Central memory CD8-positive, alpha-beta T cell (primary cell): Measurements from ENCODE around the gene CARM1.
"Not testable (repeated sequence)": the region's sequence is repeated elsewhere in the genome, so short reads cannot be mapped to it uniquely, and the experiment has no call there.

Experiments
- ATAC-seq: fragments of 150-1000 bp; cut with Tn5 transposase; replicated peaks from 2 replicates; pipeline ENCODE4 v1.10.0; 2022; ENCODE audit warnings: mild to moderate bottlenecking, moderate FRiP score, moderate number of reproducible peaks; ENCODE audit not compliant: poor library complexity, severe bottlenecking; ENCODE audit errors: extremely low read depth
- DNase-seq, 2 donors: peaks; one replicate each; pipeline ENCODE4 v3.0.0; 2021; ENCODE audit warnings: low spot score in 2 of 2
- H3K27ac Mint-ChIP-seq: one replicate; pipeline ENCODE4 v1.8.0; 2022; ENCODE audit warnings: low read depth, mild to moderate bottlenecking, moderate library complexity, mixed read lengths
- H3K27me3 Mint-ChIP-seq: one replicate; pipeline ENCODE4 v1.8.0; 2022; ENCODE audit warnings: mixed read lengths
- H3K36me3 Mint-ChIP-seq: one replicate; pipeline ENCODE4 v1.8.0; 2022; ENCODE audit warnings: mild to moderate bottlenecking, moderate library complexity, mixed read lengths; ENCODE audit not compliant: insufficient read depth
- H3K4me1 Mint-ChIP-seq: one replicate; pipeline ENCODE4 v1.8.0; 2022; ENCODE audit warnings: mixed read lengths
- H3K4me3 Mint-ChIP-seq: one replicate; pipeline ENCODE4 v1.8.0; 2022; ENCODE audit warnings: mild to moderate bottlenecking, moderate library complexity, mixed read lengths
- H3K9me3 Mint-ChIP-seq: one replicate; pipeline ENCODE4 v1.8.0; 2022; ENCODE audit warnings: mixed read lengths

Gene CARM1

DNA sequence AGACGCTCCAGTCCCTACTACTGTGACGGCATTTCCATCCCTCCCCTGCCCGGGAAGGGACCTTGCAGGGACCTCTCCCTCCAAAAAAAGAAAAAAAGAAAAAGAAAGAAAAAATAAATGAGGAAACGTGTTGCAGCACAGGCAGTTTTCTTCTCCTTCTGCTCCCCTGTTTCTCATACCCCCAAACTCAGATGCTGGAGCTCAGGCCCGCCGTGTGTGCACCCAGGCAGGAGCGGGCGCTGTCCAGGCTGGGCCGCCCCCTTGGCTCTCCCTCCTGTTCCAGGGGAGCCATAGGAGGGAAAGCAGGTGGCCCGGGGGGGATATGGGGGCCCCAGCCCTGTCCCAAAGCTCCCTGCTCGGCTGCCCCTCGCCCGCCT, 51.3 kb downstream of the CARM1 start:
- peaks cover under 1% of the 10 kb centered on the region for H3K4me1 Mint-ChIP-seq
- no peak overlapping the region for H3K4me3 Mint-ChIP-seq
- DNase-seq (no peak), ATAC-seq (no peak)
- no peak overlapping the region for H3K27ac Mint-ChIP-seq
- H3K36me3 Mint-ChIP-seq = peaks cover 14% of the 10 kb centered on the region
- H3K9me3 Mint-ChIP-seq = no peaks in the 10 kb centered on the region
- H3K27me3 Mint-ChIP-seq = no peaks in the 10 kb centered on the region

GRCh38 chr19:10923260-10924112, 52.1 kb downstream of the CARM1 start:
- peaks cover 14% of the 10 kb centered on the region for H3K36me3 Mint-ChIP-seq
- DNase-seq (no peak), ATAC-seq (no peak)
- H3K4me1 Mint-ChIP-seq = peaks cover 6% of the 10 kb centered on the region
- no peak overlapping the region for H3K4me3 Mint-ChIP-seq
- peak overlapping the region; percentile 74 for H3K27ac Mint-ChIP-seq
- no peaks in the 10 kb centered on the region for H3K27me3 Mint-ChIP-seq
- no peaks in the 10 kb centered on the region for H3K9me3 Mint-ChIP-seq

GRCh38 chr19:10924597-10924996, 53.2 kb downstream of the CARM1 start:
- Mint-ChIP-seq H3K36me3 (peaks cover 17% of the 10 kb centered on the region), H3K27ac (peak overlapping the region; percentile 50), H3K4me1 (peaks cover 6% of the 10 kb centered on the region), H3K4me3 (no peak overlapping the region), H3K9me3 (no peaks in the 10 kb centered on the region), H3K27me3 (no peaks in the 10 kb centered on the region)
- DNase-seq = no peak
- ATAC-seq = no peak

DNA sequence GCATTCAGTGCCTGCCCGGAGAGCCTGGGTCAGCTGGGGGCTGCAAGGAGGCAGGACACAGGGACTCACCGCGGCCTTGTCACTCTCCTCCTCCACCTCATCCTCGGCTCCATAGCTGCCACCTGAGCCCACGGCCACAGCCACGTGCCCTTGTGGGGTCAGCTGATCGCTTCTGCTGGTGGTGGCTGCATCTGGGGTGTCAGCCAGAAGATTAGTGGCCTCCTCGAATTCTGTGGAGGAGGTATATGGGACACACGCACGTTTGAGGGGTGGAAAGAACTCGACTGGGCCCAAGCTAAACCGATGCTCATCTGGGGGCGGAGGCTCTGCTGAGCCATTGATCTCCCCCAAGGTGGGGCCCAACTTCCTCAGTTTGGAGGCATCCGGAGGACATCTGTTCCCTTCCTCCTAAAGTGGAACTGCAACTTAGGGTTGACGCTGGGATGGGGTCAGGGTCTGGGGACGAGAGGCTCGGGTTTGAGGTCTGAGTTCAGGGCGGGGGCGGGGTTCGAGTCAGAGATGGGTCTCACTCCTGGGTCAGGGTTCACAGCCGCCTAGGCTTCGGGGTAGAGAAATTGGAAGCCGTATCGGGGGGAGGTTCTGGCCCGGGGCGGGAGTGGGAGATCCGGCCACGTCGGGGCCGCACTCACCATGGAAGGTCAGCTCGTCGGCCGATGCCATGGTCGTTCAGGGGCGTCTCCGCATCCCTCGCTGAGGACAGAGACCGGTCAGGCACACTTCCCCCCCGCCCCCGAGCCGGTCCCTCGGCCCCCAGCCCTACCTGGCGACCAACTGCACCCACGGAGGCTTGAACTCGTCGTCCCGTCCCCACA, 56.6 kb downstream of the CARM1 start:
- peak overlapping the region; percentile 93 for H3K4me3 Mint-ChIP-seq
- H3K27ac Mint-ChIP-seq = peak overlapping the region; percentile 91
- peaks cover 6% of the 10 kb centered on the region for H3K4me1 Mint-ChIP-seq
- DNase-seq (no peak), ATAC-seq (peak; percentile 4)
- no peaks in the 10 kb centered on the region for H3K9me3 Mint-ChIP-seq
- H3K27me3 Mint-ChIP-seq = no peaks in the 10 kb centered on the region
- H3K36me3 Mint-ChIP-seq = peaks cover 25% of the 10 kb centered on the region

DNA sequence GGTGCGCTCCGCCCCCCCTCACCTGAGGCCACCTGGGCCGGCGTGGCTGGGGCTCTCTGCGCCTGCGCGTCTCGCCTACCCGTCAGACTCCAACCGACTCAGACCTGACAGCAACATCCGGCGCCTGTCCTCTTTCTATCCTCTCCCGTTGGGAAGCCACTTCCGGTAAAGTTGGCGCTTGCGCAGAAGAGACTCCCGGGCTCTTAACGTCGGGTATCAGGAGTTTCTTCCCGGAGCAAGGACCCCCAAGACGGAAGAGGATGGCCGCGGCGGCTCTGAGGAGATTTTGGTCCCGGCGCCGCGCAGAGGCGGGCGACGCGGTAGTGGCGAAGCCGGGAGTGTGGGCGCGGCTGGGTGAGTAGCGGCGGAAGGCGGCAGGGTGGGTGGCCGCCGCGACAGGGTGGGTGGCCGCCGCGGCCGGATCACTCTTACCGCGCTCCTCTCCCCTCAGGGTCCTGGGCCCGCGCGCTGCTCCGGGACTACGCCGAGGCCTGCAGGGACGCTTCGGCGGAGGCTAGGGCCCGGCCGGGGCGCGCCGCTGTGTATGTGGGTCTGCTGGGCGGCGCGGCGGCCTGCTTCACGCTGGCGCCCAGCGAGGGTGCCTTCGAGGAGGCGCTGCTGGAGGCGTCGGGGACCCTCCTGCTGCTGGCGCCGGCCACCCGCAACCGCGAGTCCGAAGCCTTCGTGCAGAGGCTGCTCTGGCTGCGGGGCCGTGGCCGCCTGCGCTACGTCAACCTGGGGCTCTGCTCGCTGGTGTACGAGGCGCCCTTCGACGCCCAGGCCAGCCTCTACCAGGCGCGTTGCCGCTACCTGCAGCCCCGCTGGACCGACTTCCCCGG, 57.4 kb downstream of the CARM1 start, which contains the start of the genes TIMM29 and YIPF2:
Gene TIMM29, plus strand, starts transcription at position 249 of the 839 bp plus-strand sequence. Its CDS starts 12 bp downstream, at position 261.
Gene YIPF2, minus strand, starts transcription at position 77 of the 839 bp plus-strand sequence. CDS start 229 bp downstream, outside the sequence.
- peak; percentile 78 to 86 for DNase-seq
- Mint-ChIP-seq H3K4me3 (peak within 1 kb of the TSS; percentile 93), H3K36me3 (peaks cover 25% of the 10 kb centered on the region), H3K27ac (peak within 1 kb of the TSS; percentile 91), H3K27me3 (no peaks in the 10 kb centered on the region), H3K9me3 (no peaks in the 10 kb centered on the region), H3K4me1 (peaks cover 6% of the 10 kb centered on the region)
- peak; percentile 88 for ATAC-seq

GRCh38 chr19:10929402-10929794, 58.0 kb downstream of the CARM1 start:
- Mint-ChIP-seq H3K27me3 (no peaks in the 10 kb centered on the region), H3K4me1 (peaks cover 6% of the 10 kb centered on the region), H3K27ac (peak overlapping the region; percentile 61), H3K4me3 (peak overlapping the region; percentile 93), H3K36me3 (peaks cover 23% of the 10 kb centered on the region), H3K9me3 (no peaks in the 10 kb centered on the region)
- DNase-seq (no peak), ATAC-seq (no peak)

GRCh38 chr19:10935371-10936059, 64.2 kb downstream of the CARM1 start:
- DNase-seq (no peak), ATAC-seq (no peak)
- Mint-ChIP-seq H3K4me1 (no peaks in the 10 kb centered on the region), H3K4me3 (no peak overlapping the region), H3K27me3 (no peaks in the 10 kb centered on the region), H3K27ac (no peak overlapping the region), H3K36me3 (peaks cover 15% of the 10 kb centered on the region), H3K9me3 (no peaks in the 10 kb centered on the region)

GRCh38 chr19:10936661-10937084, 65.3 kb downstream of the CARM1 start:
- Mint-ChIP-seq H3K27me3 (no peaks in the 10 kb centered on the region), H3K4me3 (no peak overlapping the region), H3K4me1 (no peaks in the 10 kb centered on the region), H3K36me3 (peaks cover 9% of the 10 kb centered on the region), H3K27ac (no peak overlapping the region), H3K9me3 (no peaks in the 10 kb centered on the region)
- DNase-seq = peak in 1 of 2 donors; percentile 28
- ATAC-seq = no peak

DNA sequence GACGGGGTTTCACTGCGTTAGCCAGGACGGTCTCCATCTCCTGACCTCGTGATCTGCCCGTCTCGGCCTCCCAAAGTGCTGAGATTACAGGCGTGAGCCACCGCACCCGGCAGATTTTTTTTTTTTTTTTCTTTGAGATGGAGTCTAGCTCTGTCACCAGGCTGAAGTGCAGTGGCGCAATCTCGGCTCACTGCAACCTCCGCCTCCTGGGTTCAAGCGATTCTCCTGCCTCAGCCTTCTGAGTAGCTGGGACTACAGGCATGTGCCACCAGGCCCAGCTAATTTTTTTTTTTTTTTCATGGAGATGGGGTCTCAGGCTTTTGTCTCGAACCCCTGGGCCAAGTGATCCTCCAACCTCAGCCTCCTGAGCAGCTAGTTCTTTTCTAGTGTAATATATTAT, 70.3 kb downstream of the CARM1 start:
- H3K27me3 Mint-ChIP-seq, DNase-seq, H3K4me1 Mint-ChIP-seq, H3K27ac Mint-ChIP-seq, ATAC-seq, H3K36me3 Mint-ChIP-seq, H3K4me3 Mint-ChIP-seq, H3K9me3 Mint-ChIP-seq: not testable (repeated sequence)

GRCh38 chr19:10943412-10943811, 72.1 kb downstream of the CARM1 start:
- not testable (repeated sequence) for DNase-seq, H3K9me3 Mint-ChIP-seq, H3K36me3 Mint-ChIP-seq, H3K4me3 Mint-ChIP-seq, H3K4me1 Mint-ChIP-seq, ATAC-seq, H3K27ac Mint-ChIP-seq, H3K27me3 Mint-ChIP-seq

DNA sequence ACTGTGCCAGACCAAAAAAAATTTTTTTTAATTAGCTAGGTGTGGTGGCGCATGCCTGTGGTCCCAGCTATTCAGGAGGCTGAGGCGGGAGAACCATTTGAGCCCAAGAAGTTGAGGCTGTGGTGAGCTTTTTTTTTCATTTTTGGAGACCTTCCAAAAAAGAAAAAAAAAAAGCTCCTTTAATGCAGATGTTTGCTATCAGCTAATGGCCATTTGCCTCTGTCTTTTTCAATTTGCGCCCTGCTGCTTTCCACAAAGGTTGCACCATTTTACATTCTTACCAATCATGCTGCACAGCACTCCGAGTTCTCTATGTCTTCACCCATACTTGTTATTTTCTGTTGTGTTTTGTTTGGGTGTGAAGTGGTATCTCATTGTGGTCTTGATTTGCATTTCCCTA, 73.9 kb downstream of the CARM1 start:
- Mint-ChIP-seq H3K36me3 (no peaks in the 10 kb centered on the region), H3K27me3 (no peaks in the 10 kb centered on the region), H3K4me1 (no peaks in the 10 kb centered on the region), H3K4me3 (no peak overlapping the region), H3K27ac (no peak overlapping the region), H3K9me3 (no peaks in the 10 kb centered on the region)
- DNase-seq = no peak
- no peak for ATAC-seq
